Panc1 (cell line): ENCODE data around the gene ORC2. TPM values are rescaled to one million over a fixed set of nuclear protein-coding genes. Genes with fewer than 3 reads are reported as not detected.

Experiments
- ATAC-seq: fragments of 200-7000 bp; cut with Tn5 transposase; 2 replicates; pipeline ENCODE4 v1.9.1; 2020; ENCODE audit warnings: mild to moderate bottlenecking, moderate library complexity
- BruUV-seq: library from RNA; stranded (reverse); fragments of 400-500 nt; replicated peaks from 2 replicates; lab custom pipeline; 2021; lab: Mats Ljungman, UMichigan
- CTCF ChIA-PET: fragments of 300-600 bp; sonication (Branson Sonifier 250); formaldehyde crosslinking; loops from one replicate; lab custom pipeline; 2022; ENCODE audit warnings: antibody characterized with exemption; lab: Charles Lee
- POLR2A ChIA-PET: fragments of 300-600 bp; sonication (Branson Sonifier 250); formaldehyde crosslinking; loops from one replicate; lab custom pipeline; 2022; ENCODE audit warnings: antibody characterized with exemption; lab: Charles Lee
- DNase-seq: peaks from one replicate; pipeline ENCODE4 v3.0.0-alpha.2; 2010; ENCODE audit warnings: low read depth, low spot score
- H3K27ac ChIP-seq: 2 replicates; pipeline ENCODE4 v1.5.1; 2011; ENCODE audit warnings: mild to moderate bottlenecking, low read length, inconsistent platforms
- H3K27me3 ChIP-seq: fragments of 200-500 bp; sonication (Bioruptor generic); 2 replicates; pipeline ENCODE4 v1.6.0; 2014; ENCODE audit warnings: low read length, inconsistent platforms; ENCODE audit not compliant: control insufficient read depth, insufficient read depth
- H3K36me3 ChIP-seq: fragments of 200-500 bp; sonication (Bioruptor generic); 2 replicates; pipeline ENCODE4 v1.5.1; 2014; ENCODE audit warnings: inconsistent platforms, mild to moderate bottlenecking, low read length, moderate library complexity; ENCODE audit not compliant: control insufficient read depth, insufficient read depth
- H3K4me1 ChIP-seq: 2 replicates; pipeline ENCODE4 v1.5.1; 2011; ENCODE audit warnings: inconsistent platforms, mild to moderate bottlenecking, low read length, moderate library complexity; ENCODE audit not compliant: control insufficient read depth, insufficient read depth
- H3K4me3 ChIP-seq, 2 experiments: 2 replicates each; pipeline ENCODE4 v1.5.1; 2011 to 2012; ENCODE audit warnings: low read depth in 2 of 2, low read length in 2 of 2, mild to moderate bottlenecking in 2 of 2, inconsistent platforms in 1 of 2, moderate library complexity in 1 of 2
- H3K9me3 ChIP-seq: fragments of 200-500 bp; sonication (Bioruptor generic); 2 replicates; pipeline ENCODE4 v1.5.1; 2014; ENCODE audit warnings: low read depth, mild to moderate bottlenecking, inconsistent platforms, low read length, moderate library complexity; ENCODE audit not compliant: control insufficient read depth, insufficient read depth
- POLR2AphosphoS5 ChIP-seq: IDR thresholded peaks from 2 replicates; pipeline ENCODE4 v1.6.1; 2012; ENCODE audit warnings: mild to moderate bottlenecking, low read depth, low read length, moderate library complexity
- SIN3A ChIP-seq: IDR thresholded peaks from 2 replicates; pipeline ENCODE4 v1.6.1; 2012; ENCODE audit warnings: low read depth, mild to moderate bottlenecking, low read length, moderate library complexity, borderline replicate concordance; ENCODE audit not compliant: insufficient read depth
- TCF7L2 ChIP-seq: IDR thresholded peaks from 2 replicates; pipeline ENCODE4 v1.6.1; 2011; ENCODE audit warnings: mild to moderate bottlenecking, low read depth, low read length, inconsistent platforms
- in situ Hi-C: cut with HindIII; loops from 2 replicates; pipeline ENCODE4 v1.10.0; 2016; ENCODE audit warnings: low sequenced_read_pairs, low pct_unique_long_range_greater_than_20kb
- intact Hi-C: fragments of 100-400 bp; cut with micrococcal nuclease; formaldehyde crosslinking; loops from one replicate; pipeline ENCODE4 v1.10.0; 2022; ENCODE audit not compliant: unreplicated experiment
- total RNA-seq: library from RNA; stranded (reverse); gene quantifications from one replicate; pipeline ENCODE4 v1.2.1, GENCODE V29; 2021; ENCODE audit not compliant: unreplicated experiment
- TF ChIP-seq, protein P1 (sequence below), 2 experiments: IDR thresholded peaks; 2 replicates each; pipeline ENCODE4 v1.6.1; 2011 to 2012; ENCODE audit warnings: low read depth in 2 of 2, control low read depth in 1 of 2, low read length in 1 of 2, mild to moderate bottlenecking in 1 of 2, moderate library complexity in 1 of 2; ENCODE audit not compliant: insufficient read depth in 1 of 2
- TF ChIP-seq, protein P2 (sequence below): fragments of 450-650 bp; IDR thresholded peaks from 2 replicates; pipeline ENCODE4 v1.5.1; 2017; ENCODE audit warnings: mild to moderate bottlenecking

ORC2 gene
- total RNA-seq, 1 experiment from 2014 or later: 41.8 TPM

DNA sequence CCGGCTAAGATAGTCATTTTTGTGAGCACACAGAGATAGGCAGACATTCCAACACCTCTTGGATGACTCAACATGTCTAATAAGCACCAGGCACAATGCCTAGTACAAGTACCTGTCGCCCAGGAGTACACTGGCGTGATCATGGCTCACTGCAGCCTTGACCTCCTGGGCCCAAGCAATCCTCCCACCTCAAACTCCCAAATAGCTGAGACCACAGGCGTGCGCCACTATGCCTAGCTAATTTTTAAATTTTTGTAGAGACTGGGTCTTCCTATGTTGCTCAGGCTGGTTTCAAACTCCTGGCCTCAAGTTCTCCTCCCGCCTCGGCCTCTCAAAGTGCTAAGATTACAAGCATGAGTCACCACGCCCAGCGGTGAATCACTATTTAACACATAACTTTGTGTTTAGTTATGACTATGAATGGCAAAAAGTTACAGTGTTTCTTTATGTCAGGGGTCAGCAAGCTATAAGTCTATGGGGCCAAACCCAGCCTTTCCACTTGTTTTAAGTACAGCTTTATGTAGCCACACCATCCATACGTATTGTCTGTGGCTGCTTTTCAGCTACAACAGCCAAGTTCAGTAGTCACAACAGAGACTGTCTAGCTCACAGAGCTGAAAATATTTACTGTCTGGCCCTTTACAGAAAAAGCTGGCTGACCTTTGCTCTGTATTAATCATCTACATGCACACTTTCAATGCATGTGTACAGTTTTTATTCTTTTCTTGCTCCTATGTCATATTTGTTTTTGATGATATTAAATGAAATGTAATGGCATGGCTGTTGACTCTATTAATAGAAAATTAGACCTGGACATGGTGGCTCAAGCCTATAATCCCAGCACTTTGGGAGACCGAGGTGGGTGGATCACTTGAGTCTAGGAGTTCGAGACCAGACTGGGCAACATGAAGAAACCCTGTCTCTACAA lies 18.7 kb downstream of the ORC2 start:
- BruUV-seq: no TSS peak

GRCh38 chr2:200943527-200944105 lies 19.8 kb downstream of the ORC2 start:
- POLR2A ChIA-PET: no interaction called here
- ATAC-seq: no peak
- peaks cover 34% of the 10 kb centered on the region; the same call in 1 of the 2 replicates for H3K36me3 ChIP-seq

More for the DNA sequence above, 18.7 kb downstream of the ORC2 start:
- intact Hi-C loops (no loop called here), in situ Hi-C loops (no loop called here)
- no peak overlapping the region for H3K4me3 ChIP-seq
- peaks cover 10% of the 10 kb centered on the region for H3K4me1 ChIP-seq
- H3K36me3 ChIP-seq: peaks cover 33% of the 10 kb centered on the region; the same call in 1 of the 2 replicates
- H3K27ac ChIP-seq: peak overlapping the region; percentile 57; the same call in 1 of the 2 replicates
- ATAC-seq (peak; percentile 95), DNase-seq (peak; percentile 91)
- H3K27me3 ChIP-seq: no peaks in the 10 kb centered on the region
- no peaks in the 10 kb centered on the region for H3K9me3 ChIP-seq
- CTCF ChIA-PET: no interaction called here
- TF ChIP-seq, protein P1, sequence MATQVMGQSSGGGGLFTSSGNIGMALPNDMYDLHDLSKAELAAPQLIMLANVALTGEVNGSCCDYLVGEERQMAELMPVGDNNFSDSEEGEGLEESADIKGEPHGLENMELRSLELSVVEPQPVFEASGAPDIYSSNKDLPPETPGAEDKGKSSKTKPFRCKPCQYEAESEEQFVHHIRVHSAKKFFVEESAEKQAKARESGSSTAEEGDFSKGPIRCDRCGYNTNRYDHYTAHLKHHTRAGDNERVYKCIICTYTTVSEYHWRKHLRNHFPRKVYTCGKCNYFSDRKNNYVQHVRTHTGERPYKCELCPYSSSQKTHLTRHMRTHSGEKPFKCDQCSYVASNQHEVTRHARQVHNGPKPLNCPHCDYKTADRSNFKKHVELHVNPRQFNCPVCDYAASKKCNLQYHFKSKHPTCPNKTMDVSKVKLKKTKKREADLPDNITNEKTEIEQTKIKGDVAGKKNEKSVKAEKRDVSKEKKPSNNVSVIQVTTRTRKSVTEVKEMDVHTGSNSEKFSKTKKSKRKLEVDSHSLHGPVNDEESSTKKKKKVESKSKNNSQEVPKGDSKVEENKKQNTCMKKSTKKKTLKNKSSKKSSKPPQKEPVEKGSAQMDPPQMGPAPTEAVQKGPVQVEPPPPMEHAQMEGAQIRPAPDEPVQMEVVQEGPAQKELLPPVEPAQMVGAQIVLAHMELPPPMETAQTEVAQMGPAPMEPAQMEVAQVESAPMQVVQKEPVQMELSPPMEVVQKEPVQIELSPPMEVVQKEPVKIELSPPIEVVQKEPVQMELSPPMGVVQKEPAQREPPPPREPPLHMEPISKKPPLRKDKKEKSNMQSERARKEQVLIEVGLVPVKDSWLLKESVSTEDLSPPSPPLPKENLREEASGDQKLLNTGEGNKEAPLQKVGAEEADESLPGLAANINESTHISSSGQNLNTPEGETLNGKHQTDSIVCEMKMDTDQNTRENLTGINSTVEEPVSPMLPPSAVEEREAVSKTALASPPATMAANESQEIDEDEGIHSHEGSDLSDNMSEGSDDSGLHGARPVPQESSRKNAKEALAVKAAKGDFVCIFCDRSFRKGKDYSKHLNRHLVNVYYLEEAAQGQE (IDR thresholded peaks at IDR 0.05; ENCODE audit: insufficient read depth in 1 of 2, low read depth in 2 of 2, low read length in 1 of 2): no peak
- TF ChIP-seq SIN3A (no peak), TCF7L2 (peak; percentile 70), POLR2AphosphoS5 (0 out of 2 replicates have a peak, but pooled peaks have one; percentile 33)
- TF ChIP-seq, protein P2, sequence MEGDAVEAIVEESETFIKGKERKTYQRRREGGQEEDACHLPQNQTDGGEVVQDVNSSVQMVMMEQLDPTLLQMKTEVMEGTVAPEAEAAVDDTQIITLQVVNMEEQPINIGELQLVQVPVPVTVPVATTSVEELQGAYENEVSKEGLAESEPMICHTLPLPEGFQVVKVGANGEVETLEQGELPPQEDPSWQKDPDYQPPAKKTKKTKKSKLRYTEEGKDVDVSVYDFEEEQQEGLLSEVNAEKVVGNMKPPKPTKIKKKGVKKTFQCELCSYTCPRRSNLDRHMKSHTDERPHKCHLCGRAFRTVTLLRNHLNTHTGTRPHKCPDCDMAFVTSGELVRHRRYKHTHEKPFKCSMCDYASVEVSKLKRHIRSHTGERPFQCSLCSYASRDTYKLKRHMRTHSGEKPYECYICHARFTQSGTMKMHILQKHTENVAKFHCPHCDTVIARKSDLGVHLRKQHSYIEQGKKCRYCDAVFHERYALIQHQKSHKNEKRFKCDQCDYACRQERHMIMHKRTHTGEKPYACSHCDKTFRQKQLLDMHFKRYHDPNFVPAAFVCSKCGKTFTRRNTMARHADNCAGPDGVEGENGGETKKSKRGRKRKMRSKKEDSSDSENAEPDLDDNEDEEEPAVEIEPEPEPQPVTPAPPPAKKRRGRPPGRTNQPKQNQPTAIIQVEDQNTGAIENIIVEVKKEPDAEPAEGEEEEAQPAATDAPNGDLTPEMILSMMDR: no peak
- POLR2A ChIA-PET: interaction anchor here (0.5 to 0.6 kb wide), 3 partner anchors 37 to 124 kb away, joined by 3 to 7 read pairs (median 3); no protein-coding TSS in a partner anchor

More at GRCh38 chr2:200943527-200944105, 19.8 kb downstream of the ORC2 start:
- no peak for TF ChIP-seq POLR2AphosphoS5
- no peak for TF ChIP-seq TCF7L2
- no peak for TF ChIP-seq SIN3A
- TF ChIP-seq, protein P2: no peak
- TF ChIP-seq, protein P1 (IDR thresholded peaks at IDR 0.05; ENCODE audit: insufficient read depth in 1 of 2, low read depth in 2 of 2, low read length in 1 of 2): no peak
- intact Hi-C loops (no loop called here), in situ Hi-C loops (no loop called here)
- DNase-seq: no peak
- H3K9me3 ChIP-seq: no peaks in the 10 kb centered on the region
- no peak overlapping the region for H3K4me3 ChIP-seq
- H3K27ac ChIP-seq: peak overlapping the region; percentile 30; the same call in 1 of the 2 replicates
- CTCF ChIA-PET: no interaction called here
- BruUV-seq: no TSS peak
- H3K4me1 ChIP-seq: peaks cover 10% of the 10 kb centered on the region
- H3K27me3 ChIP-seq: no peaks in the 10 kb centered on the region
